ENCODE measurements around the gene NET1. TPM values are rescaled to one million over a fixed set of nuclear protein-coding genes. Genes with fewer than 3 reads are reported as not detected.

Gene NET1
- total and polyA plus RNA-seq, 11 donors: 5.6 to 29.5 (median 14.7) TPM

GRCh38 chr10:5464546-5464945 is 52.2 kb downstream of the NET1 start:
- Histone ChIP-seq H3K27me3 (no peaks in the 10 kb centered on the region), H3K4me1 (peaks cover 0 to 10% (median 0%) of the 10 kb centered on the region in 12 donors), H3K4me3 (no peak overlapping the region), H3K36me3 (peaks cover 0 to 2% (median 0%) of the 10 kb centered on the region in 9 donors), H3K9me3 (peaks cover 0 to 12% (median 2%) of the 10 kb centered on the region in 12 donors), H3K27ac (no peak overlapping the region)
- intact Hi-C loops (cut with DNase I): no loop called here
- DNase-seq (no peak), ATAC-seq (no peak)
- TF ChIP-seq CTCF (IDR thresholded peaks at IDR 0.05) (no peak), POLR2A (IDR thresholded peaks at IDR 0.05) (no peak)
- WGBS, 4 donors: 57 to 79% (median 66%) methylated on average over 5 of the region's 5 CpGs

- DNase-seq (no peak), ATAC-seq (no peak)
- 76 to 82% (median 78%) methylated on average over 12 of the region's 12 CpGs for WGBS, 4 donors
- H3K4me3 ChIP-seq: no peak overlapping the region
- H3K9me3 ChIP-seq: peaks cover 0 to 12% (median 2%) of the 10 kb centered on the region in 12 donors
- no peaks in the 10 kb centered on the region for H3K27me3 ChIP-seq
- H3K36me3 ChIP-seq: no peaks in the 10 kb centered on the region
- intact Hi-C loops (cut with DNase I): no loop called here
- peak overlapping the region in 1 of 12 donors; percentile 73 for H3K27ac ChIP-seq
- H3K4me1 ChIP-seq: peaks cover 0 to 10% (median 0%) of the 10 kb centered on the region in 12 donors
- TF ChIP-seq POLR2A (IDR thresholded peaks at IDR 0.05): no peak
- TF ChIP-seq CTCF (IDR thresholded peaks at IDR 0.05): no peak
Measured at GRCh38 chr10:5465976-5466450, 53.7 kb downstream of the NET1 start.

- H3K4me3 ChIP-seq: no peak overlapping the region
- DNase-seq (no peak), ATAC-seq (peak in 3 of 4 donors; percentile 11 to 45 (median 29))
- intact Hi-C loops (cut with DNase I): no loop called here
- H3K4me1 ChIP-seq: peaks cover 0 to 8% (median 0%) of the 10 kb centered on the region in 12 donors
- no peaks in the 10 kb centered on the region for H3K27me3 ChIP-seq
- TF ChIP-seq CTCF (IDR thresholded peaks at IDR 0.05): no peak
- no peak for TF ChIP-seq POLR2A (IDR thresholded peaks at IDR 0.05)
- H3K27ac ChIP-seq: peak overlapping the region in 1 of 12 donors; percentile 73
- 62 to 68% (median 64%) methylated on average over 13 to 18 of the region's 18 CpGs for WGBS, 4 donors
- H3K36me3 ChIP-seq: no peaks in the 10 kb centered on the region
- peaks cover 0 to 12% (median 2%) of the 10 kb centered on the region in 12 donors for H3K9me3 ChIP-seq
Measured at GRCh38 chr10:5466451-5467206, 54.3 kb downstream of the NET1 start.

GRCh38 chr10:5467207-5467535 is 54.8 kb downstream of the NET1 start:
- intact Hi-C loops (cut with DNase I): no loop called here
- no peak for DNase-seq
- ATAC-seq: no peak
- WGBS, 4 donors: 72 to 82% (median 77%) methylated on average over 8 of the region's 8 CpGs
- H3K27ac ChIP-seq: peak overlapping the region in 1 of 12 donors; percentile 73
- peaks cover 0 to 5% (median 0%) of the 10 kb centered on the region in 12 donors for H3K4me1 ChIP-seq
- H3K36me3 ChIP-seq: no peaks in the 10 kb centered on the region
- no peak overlapping the region for H3K4me3 ChIP-seq
- TF ChIP-seq POLR2A (IDR thresholded peaks at IDR 0.05) (no peak), CTCF (IDR thresholded peaks at IDR 0.05) (no peak)
- no peaks in the 10 kb centered on the region for H3K27me3 ChIP-seq
- peaks cover 0 to 12% (median 2%) of the 10 kb centered on the region in 12 donors for H3K9me3 ChIP-seq

Data from heart left ventricle (tissue), 16 donors.